Retinal pigment epithelial cell (primary cell): ENCODE measurements around the gene HRG.
"Not testable (repeated sequence)": the region's sequence is repeated elsewhere in the genome, so short reads cannot be mapped to it uniquely, and the experiment has no call there.

Experiments
- DNase-seq: peaks from one replicate; pipeline ENCODE4 v3.0.0-alpha.2; 2010; ENCODE audit warnings: low read depth
- H3K4me3 ChIP-seq: 2 replicates; pipeline ENCODE4 v1.5.1; 2011; ENCODE audit warnings: mild to moderate bottlenecking, low read length, control low read depth, moderate library complexity
- CTCF ChIP-seq: conservative IDR thresholded peaks from 2 replicates; pipeline ENCODE4 v1.5.1; 2011; ENCODE audit warnings: low read depth, low read length, control low read depth, inconsistent platforms

HRG gene

GRCh38 chr3:186708983-186709679, 43.3 kb downstream of the HRG start:
- DNase-seq, result no peak
- TF ChIP-seq CTCF, result no peak
- H3K4me3 ChIP-seq, result no peak overlapping the region

- H3K4me3 ChIP-seq, DNase-seq: not testable (repeated sequence)
These were observed 44.9 kb downstream of the HRG start for GRCh38 chr3:186710694-186711093.

- no peak overlapping the region for H3K4me3 ChIP-seq
- DNase-seq, result no peak
- no peak for TF ChIP-seq CTCF
These were observed 47.7 kb downstream of the HRG start for GRCh38 chr3:186713499-186713898.

GRCh38 chr3:186717039-186717457, 51.2 kb downstream of the HRG start, which contains the start of gene KNG1:
KNG1 (plus strand) TSS chr3:186717359; CDS start chr3:186717543, 184 bp downstream.
- H3K4me3 ChIP-seq, result no peak within 1 kb of the TSS
- DNase-seq, result no peak
- TF ChIP-seq CTCF, result no peak

GRCh38 chr3:186719945-186720739, 54.3 kb downstream of the HRG start:
- TF ChIP-seq CTCF, result no peak
- no peak for DNase-seq
- no peak overlapping the region for H3K4me3 ChIP-seq

GRCh38 chr3:186722457-186722856, 56.6 kb downstream of the HRG start:
- no peak for DNase-seq
- H3K4me3 ChIP-seq, result no peak overlapping the region
- peak; percentile 52 for TF ChIP-seq CTCF

GRCh38 chr3:186724911-186725310, 59.1 kb downstream of the HRG start:
- DNase-seq, result no peak
- no peak for TF ChIP-seq CTCF
- no peak overlapping the region for H3K4me3 ChIP-seq
